GM11168 (cell line): ENCODE results near the gene ABCC3.

ENCODE experiments used
- in situ Hi-C: fragments of 300-500 bp; cut with MboI; formaldehyde crosslinking; loops from one replicate; pipeline ENCODE4 v1.12.0; 2022; ENCODE audit warnings: low sequenced_read_pairs; ENCODE audit not compliant: unreplicated experiment

ABCC3 gene

DNA sequence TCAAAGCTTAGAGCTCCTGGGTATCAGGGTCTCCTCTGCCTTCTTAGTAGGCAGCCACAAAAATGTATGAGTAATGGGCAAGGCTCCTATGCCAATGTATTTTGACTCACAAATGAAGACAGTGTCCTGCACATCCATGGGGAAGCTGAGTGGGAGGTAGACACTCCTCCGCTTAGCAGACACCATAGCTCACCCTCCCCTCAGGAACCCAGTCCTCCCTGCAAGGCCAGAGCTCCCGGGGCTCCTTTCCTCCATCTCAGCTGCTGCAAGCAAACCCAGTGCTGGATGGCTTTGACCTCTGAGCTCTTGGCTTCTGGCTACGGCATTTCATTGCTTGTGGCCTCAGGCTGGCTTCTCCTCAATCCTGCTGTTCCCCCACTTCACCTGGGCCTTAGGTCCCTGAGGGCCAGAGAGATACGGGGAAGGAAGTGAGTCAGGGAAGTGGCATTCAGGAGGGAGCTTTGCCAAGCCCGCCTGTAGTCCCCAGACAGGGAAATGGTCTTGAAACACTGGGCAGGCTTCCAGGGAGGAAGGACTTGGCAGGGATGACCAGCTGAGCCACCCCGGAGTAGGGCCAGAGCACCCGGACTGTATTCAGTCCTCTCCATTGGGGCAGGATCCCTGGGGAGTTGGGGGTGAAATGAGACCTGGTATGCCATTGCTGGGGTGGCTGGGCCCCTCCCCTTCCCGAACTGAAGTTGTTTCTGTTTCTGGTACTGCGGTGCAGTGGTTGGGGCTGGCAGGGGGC is 4.5 kb downstream of the ABCC3 start:
- in situ Hi-C loops = no loop called here

DNA sequence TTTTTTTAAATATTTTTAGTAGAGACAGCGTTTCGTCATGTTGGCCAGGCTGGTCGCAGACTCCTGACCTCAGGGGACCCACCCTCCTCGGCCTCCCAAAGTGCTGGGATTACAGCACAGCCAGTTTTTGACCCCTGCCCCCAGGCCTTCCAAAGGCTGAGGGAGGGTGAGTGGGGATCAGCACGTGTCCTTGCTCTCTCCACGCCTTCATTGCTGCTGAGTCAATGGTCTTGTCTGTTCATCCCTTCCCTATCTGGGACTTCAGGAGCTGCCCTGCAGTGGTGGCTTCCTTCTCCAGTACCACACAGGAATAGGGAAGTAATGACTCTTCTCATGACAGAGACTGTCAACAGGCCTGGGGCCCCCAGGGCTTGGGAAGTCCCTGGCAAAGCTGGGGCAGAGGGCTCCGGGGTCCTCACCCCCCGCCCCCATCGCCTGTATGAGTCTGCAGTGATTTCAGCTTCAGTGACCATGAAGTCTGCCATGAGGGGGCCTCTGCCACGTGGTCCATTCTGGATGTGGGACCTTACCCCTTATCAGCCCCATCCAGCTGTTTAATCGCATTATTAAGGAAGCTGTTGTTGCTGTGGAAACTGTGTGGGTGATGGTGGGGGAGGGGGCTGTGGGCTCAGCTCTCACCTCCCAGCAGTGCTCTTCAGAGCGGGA is 6.1 kb downstream of the ABCC3 start:
- in situ Hi-C loops = no loop called here

DNA sequence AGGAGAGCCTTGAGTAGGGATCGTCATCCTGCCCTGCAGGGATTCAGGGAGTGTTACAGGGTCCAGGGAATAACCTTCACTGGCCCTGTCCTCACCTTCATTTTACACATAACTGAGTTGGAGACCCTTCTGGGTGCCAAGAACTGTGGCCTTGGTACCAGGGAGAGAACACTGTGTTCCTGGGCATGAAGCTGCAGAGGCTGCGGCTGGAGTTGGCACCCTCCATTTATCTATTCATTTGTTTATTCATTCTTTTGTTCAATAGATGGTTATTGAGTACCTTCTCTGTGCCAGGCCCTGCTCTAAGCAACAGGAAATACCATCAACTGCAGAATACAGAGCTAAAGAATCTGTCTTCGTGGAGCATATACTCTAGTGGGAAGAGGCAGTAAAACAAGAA is 6.7 kb downstream of the ABCC3 start:
- in situ Hi-C loops = no loop called here

- in situ Hi-C loops = no loop called here
Observed at GRCh38 chr17:50642071-50642721, 7.5 kb downstream of the ABCC3 start.

- in situ Hi-C loops = no loop called here
Observed at GRCh38 chr17:50642722-50643656, 8.3 kb downstream of the ABCC3 start.

GRCh38 chr17:50645748-50646682 is 11.3 kb downstream of the ABCC3 start:
- in situ Hi-C loops = no loop called here

DNA sequence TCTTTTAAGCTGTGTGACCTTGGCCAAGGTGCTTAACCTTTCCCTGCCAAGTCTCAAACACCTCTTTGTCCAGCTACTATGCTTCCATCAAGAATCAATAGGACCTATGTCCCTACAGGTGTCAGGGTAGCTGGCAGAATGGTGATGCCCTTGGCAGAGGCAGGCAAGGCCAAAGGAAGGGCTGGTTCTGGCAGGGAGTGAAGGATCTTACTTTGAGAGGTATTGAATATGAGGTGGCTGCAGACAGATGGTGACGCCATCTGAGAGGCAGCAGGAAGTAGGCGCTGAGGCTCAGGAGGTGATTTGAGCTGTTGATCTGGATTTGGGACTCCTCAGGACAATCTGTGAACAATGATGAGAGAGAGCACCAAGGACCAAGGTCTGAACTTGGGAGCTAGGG is 12.5 kb downstream of the ABCC3 start:
- in situ Hi-C loops = no loop called here

GRCh38 chr17:50649042-50649908 is 14.6 kb downstream of the ABCC3 start:
- in situ Hi-C loops = no loop called here

DNA sequence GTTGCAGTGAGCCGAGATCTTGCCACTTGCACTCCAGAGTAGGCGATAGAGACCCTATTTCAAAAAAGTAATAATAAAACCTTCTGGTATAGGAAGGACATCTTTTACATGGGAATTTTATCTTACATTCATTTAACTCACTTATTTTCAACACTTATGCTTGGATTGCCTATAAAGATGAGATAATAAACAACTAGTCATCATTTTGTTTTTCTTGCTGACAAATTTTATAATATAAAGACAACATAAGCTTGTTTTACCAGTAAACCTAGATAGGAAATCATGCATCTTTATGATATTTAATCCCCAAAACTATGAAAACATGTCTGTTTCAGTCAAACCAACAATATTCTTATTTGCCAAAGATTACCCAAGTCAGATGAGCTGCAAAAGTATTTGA is 17.0 kb downstream of the ABCC3 start:
- in situ Hi-C loops = no loop called here

DNA sequence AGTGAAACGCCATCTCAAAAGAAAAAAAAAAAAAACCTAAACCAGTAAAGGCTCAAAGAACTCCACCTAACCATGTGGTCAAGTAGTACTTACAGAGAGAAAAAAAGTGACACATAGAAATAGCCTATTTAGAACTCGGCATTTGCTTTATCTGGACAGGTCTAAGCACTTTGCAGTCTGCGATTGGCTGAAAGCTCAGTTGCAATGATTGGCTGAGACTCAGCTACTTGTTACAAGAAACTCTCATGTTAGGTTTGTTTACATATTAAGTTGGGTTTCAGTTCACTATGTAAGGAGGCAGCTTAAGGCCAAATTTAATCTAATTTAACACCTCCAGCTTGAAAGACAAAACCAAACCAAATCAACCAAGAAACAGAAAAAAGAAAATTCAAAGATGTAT is 19.1 kb downstream of the ABCC3 start:
- in situ Hi-C loops = no loop called here

GRCh38 chr17:50656509-50656908 is 21.8 kb downstream of the ABCC3 start:
- in situ Hi-C loops = no loop called here

GRCh38 chr17:50657054-50657453 is 22.4 kb downstream of the ABCC3 start:
- in situ Hi-C loops = no loop called here

- in situ Hi-C loops = no loop called here
Observed at GRCh38 chr17:50657627-50658026, 22.9 kb downstream of the ABCC3 start.

DNA sequence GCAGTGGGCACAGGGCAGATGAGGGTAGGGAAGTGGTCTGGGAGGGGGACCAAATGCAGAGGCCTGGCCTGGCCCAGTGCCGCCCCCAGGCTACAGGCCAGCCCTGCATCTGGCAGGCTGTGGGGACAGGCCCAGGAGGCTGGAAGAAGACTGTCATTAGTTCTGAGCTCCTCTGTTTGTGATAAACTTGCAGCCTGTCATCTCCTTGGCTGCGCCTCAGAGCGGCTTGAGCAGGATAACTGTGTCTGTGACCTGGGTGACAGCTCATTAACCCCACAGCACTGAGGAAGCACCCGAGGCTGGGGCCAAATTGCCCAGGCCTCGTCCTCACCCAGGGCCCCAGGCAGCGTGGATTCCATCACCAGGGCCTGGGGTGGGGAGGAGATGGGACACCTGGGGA is 23.9 kb downstream of the ABCC3 start:
- in situ Hi-C loops = no loop called here

DNA sequence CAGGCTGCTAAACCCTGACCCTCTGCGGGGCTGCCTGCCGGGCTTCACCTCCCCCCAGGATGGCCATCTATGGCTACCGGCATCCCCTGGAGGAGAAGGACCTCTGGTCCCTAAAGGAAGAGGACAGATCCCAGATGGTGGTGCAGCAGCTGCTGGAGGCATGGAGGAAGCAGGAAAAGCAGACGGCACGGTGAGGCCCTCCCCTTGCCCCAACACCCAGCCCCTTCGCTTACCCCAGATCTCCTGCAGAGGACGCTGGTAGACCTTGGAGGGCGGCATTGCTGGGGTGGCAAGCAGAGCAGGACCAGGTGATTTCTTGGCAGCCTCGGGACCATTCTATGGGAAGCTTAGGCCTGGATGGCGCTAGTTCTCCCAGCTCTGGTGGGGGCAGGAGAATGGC is 24.5 kb downstream of the ABCC3 start:
- in situ Hi-C loops = no loop called here

DNA sequence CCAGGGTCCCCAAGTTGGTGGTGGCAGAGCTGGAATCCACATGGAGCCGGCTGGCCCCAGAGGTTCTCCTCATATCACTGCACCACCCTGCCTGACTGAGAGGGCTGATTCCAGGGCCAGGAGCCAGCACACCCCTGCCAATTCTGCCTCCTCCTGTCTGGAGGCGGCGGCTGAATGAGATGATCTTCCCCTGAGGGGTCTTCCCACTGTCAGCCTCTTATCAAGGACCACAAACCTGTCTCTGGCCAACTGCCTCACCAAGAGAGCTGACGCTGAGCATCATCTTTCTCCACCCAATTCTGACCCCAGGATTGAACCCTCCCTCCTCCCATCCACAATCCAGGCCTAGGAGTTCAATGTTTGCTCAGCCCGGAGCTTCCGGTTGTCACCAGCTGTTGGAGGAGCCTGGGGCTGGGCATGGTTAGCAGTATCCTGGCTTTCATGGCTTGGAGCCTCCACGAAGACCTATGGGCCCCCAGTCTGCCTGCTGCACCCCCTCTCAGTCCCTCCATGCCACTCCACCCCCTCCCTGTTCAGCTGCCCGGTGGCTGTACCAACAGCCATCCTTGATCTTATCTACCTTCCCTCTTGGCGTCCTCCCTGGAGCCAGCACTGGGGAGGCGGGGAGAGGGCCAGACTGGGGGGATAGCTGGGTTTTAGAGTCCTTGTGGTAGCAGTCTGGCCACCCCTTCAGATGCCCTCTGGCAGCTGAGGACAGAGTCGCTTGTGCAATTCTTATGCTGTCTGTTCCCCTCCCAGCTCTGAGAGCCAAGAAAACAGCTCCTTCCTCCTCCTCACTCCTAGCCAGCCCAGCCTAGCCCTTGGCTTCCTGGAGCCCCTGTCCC is 25.6 kb downstream of the ABCC3 start:
- in situ Hi-C loops = no loop called here

GRCh38 chr17:50660887-50661345 is 26.2 kb downstream of the ABCC3 start:
- in situ Hi-C loops = no loop called here
